ENCODE measurements around the gene LRRIQ3.

- TF ChIP-seq BHLHE40 (IDR thresholded peaks at IDR 0.05; ENCODE audit: low read length) (no peak), POLR2A (conservative IDR thresholded peaks at IDR 0.05) (no peak), NFRKB (IDR thresholded peaks at IDR 0.05; ENCODE audit: low read depth) (no peak)
These were observed 218.3 kb downstream of the LRRIQ3 start for GRCh38 chr1:73979684-73980083.
